AG09309 (cell line): Measurements from ENCODE around the gene ZFAND3.

Source experiments
- DNase-seq: peaks from one replicate; pipeline ENCODE4 v3.0.0-alpha.2; 2010; ENCODE audit warnings: low read depth
- H3K4me3 ChIP-seq: 2 replicates; pipeline ENCODE4 v1.5.1; 2011; ENCODE audit warnings: mild to moderate bottlenecking, low read depth, low read length, moderate library complexity; ENCODE audit not compliant: control insufficient read depth
- TF ChIP-seq, protein P1 (sequence below): IDR thresholded peaks from 2 replicates; pipeline ENCODE4 v1.5.1; 2011; ENCODE audit warnings: mild to moderate bottlenecking, low read depth, low read length, inconsistent platforms; ENCODE audit not compliant: insufficient read depth, control insufficient read depth; ENCODE audit errors: missing control alignments

The ZFAND3 gene

DNA sequence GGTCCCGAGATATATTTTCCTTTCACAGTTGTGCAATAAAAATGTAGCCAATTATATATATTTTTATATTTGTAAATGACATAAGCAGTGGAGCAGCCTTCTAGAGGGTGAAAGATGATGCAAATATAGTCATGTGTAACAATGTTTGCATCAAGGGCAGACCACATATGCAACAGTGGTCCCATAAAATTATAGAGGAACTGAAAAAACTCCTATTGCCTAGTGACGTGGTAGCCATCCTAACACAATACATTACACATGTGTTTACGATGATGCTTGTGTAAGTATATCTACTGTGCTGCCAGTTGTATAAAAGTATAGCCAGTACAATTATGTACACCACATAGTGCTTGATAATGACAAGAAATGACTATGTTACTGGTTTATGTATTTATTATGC, 162.8 kb downstream of the ZFAND3 start:
- TF ChIP-seq, protein P1, sequence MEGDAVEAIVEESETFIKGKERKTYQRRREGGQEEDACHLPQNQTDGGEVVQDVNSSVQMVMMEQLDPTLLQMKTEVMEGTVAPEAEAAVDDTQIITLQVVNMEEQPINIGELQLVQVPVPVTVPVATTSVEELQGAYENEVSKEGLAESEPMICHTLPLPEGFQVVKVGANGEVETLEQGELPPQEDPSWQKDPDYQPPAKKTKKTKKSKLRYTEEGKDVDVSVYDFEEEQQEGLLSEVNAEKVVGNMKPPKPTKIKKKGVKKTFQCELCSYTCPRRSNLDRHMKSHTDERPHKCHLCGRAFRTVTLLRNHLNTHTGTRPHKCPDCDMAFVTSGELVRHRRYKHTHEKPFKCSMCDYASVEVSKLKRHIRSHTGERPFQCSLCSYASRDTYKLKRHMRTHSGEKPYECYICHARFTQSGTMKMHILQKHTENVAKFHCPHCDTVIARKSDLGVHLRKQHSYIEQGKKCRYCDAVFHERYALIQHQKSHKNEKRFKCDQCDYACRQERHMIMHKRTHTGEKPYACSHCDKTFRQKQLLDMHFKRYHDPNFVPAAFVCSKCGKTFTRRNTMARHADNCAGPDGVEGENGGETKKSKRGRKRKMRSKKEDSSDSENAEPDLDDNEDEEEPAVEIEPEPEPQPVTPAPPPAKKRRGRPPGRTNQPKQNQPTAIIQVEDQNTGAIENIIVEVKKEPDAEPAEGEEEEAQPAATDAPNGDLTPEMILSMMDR, result no peak
- H3K4me3 ChIP-seq, result no peak overlapping the region

DNA sequence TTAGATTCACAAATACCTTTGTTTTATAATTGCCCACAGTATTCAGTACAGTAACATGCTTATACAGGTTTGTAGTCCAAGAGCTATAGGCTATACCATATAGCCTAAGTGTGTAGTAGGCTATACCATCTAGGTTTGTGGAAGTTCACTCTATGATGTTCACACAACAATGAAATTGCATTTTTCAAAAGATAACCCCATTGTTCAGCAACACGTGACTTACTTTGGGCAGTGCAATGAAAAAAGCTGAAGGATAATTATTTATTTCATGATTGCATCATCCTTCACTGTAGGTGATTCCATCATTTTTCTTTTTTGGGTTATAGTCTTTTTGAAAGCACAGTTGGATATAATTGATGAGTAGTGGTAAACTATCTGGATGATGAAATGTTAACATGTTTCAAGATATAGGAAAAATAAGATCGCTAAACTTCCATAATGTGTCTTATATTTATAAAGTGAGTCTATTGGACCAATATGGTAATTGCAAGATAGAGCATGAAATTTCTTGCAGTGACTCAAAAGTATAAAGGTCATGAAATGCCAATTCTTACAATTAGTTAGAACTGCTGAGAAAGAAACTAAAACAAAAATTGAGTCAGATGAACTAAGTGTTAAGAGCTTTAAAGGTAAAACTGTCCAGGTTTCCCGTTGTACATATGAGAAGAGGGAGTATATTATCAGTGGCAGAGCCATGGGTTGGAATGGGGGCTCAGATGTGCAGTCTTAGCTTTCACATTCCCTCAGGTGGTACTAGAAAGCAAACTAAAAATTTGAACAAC, 164.4 kb downstream of the ZFAND3 start:
- no peak for DNase-seq
- H3K4me3 ChIP-seq, result no peak overlapping the region
- TF ChIP-seq, protein P1, result no peak

More for the DNA sequence above, 162.8 kb downstream of the ZFAND3 start:
- no peak for DNase-seq

DNA sequence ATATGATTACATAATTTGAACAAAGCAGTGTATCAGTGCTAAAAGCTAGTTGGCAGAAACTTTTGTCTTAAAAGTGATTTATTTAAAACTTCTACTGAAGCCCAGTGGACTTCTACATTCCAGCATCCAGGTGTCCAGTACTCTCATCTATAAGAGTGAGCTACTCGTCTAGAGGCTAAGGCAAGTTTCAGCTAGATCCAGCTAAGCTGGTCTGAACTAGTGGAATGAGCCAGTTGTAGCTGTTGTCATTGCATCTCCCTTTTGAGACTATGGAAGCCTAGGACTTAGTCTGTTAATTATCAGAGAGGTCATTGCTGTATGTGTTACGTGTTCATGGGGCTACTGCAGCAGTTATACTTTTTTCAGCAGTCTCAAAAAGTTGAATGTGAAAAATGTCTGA, 165.1 kb downstream of the ZFAND3 start:
- TF ChIP-seq, protein P1, result no peak
- no peak for DNase-seq
- no peak overlapping the region for H3K4me3 ChIP-seq

DNA sequence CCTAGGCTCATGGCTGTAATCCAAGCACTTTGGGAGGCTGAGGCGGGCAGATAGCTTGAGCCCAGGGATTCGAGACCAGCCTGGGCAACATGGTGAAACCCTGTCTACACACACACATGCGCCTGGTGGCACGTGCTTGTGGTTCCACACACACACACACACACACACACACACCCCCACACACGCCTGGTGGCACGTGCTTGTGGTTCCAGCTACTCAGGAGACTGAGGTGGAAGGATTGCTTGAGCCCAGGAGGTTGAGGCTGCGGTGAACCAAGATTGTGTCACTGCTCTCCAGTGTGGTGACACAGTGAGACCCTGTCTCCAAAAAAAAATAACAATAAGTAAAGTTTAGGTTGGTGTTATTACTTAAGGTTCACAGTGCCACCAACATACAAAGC, 165.8 kb downstream of the ZFAND3 start:
- DNase-seq, result no peak
- TF ChIP-seq, protein P1, result no peak
- no peak overlapping the region for H3K4me3 ChIP-seq

DNA sequence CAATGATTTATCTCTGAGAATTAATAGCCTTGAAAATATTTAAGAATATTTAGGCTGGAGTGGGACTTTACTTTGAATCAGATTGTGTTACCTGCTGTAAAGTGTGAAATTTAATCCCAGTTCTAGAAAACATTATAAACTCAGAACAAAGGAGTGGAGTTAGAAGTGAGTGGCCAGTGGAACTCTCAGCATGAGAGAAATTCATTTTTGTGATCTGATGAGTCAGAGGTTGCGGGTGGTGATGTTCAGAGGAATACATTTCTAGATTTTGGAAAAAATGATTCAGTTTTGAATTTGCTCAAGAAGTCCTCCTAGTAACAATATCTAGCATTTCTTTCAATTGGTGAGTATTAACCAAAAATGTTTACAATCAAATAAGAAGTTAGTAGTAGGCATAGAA, 167.5 kb downstream of the ZFAND3 start:
- DNase-seq, result no peak
- no peak overlapping the region for H3K4me3 ChIP-seq
- TF ChIP-seq, protein P1, result no peak

DNA sequence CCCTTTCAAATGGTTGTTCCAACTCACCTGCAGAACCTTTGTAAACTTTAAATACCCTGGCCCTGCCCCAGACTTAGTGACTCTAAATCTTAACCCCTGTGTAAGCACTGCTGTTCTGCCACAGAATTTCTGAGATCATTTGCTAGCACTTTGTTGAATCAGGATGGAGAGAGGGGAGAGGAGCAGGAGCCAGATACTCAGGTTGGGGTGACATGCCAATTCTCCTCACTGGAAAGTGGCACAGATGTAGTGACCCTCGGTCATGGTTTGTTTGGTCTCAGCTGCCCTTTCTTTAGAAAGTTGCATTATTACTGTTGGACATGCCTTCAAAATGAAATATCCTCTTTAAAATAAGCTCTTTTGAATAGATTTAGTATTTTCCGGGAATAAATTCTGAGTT, 168.0 kb downstream of the ZFAND3 start:
- no peak overlapping the region for H3K4me3 ChIP-seq
- TF ChIP-seq, protein P1, result no peak
- DNase-seq, result no peak
